Breast epithelium (tissue), 3 donors: ENCODE data around the gene PRDM2.

Experiments
- POLR2A ChIP-seq: fragments of 450-650 bp; IDR thresholded peaks from one replicate; pipeline ENCODE4 v1.6.1; 2016; ENCODE audit warnings: antibody characterized with exemption, mild to moderate bottlenecking, moderate library complexity
- TF ChIP-seq, protein P1 (sequence below), 3 donors: fragments of 450-650 bp; IDR thresholded peaks; one replicate each; pipeline ENCODE4 v1.5.1; 2016 to 2017; ENCODE audit warnings: antibody characterized with exemption in 3 of 3, mild to moderate bottlenecking in 3 of 3, moderate library complexity in 3 of 3

DNA sequence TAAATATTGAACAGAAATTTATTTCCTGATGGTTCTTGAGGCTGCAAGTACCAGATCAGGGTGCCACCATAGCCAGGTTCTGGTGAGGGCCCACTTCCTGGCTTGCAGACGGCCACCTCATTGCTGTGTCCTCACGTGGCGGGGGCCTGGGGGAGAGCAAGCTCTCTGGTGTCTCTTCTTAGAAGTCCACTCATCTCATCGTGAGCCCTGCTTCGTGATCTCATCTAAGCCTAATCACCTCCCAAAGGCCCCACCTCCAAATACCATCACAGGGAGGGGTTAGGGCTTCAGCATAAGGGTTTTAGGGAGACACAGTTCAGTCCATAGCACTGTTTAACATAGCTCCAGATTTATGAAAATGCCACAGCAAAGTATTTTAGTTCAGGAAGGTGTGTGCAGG is 119.7 kb downstream of the PRDM2 start:
- TF ChIP-seq, protein P1, sequence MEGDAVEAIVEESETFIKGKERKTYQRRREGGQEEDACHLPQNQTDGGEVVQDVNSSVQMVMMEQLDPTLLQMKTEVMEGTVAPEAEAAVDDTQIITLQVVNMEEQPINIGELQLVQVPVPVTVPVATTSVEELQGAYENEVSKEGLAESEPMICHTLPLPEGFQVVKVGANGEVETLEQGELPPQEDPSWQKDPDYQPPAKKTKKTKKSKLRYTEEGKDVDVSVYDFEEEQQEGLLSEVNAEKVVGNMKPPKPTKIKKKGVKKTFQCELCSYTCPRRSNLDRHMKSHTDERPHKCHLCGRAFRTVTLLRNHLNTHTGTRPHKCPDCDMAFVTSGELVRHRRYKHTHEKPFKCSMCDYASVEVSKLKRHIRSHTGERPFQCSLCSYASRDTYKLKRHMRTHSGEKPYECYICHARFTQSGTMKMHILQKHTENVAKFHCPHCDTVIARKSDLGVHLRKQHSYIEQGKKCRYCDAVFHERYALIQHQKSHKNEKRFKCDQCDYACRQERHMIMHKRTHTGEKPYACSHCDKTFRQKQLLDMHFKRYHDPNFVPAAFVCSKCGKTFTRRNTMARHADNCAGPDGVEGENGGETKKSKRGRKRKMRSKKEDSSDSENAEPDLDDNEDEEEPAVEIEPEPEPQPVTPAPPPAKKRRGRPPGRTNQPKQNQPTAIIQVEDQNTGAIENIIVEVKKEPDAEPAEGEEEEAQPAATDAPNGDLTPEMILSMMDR (IDR thresholded peaks at IDR 0.05), result no peak
- TF ChIP-seq POLR2A, result no peak
